GM19397 (cell line): Measurements from ENCODE around the gene RNF212B.
A peak's percentile ranks its signal among the peaks of the same experiment; 100 is the strongest.
"Not testable (repeated sequence)": the region's sequence is repeated elsewhere in the genome, so short reads cannot be mapped to it uniquely, and the experiment has no call there.

Source experiments
- ATAC-seq: cut with Tn5 transposase; IDR thresholded peaks from one replicate; pipeline ENCODE4 v1.9.1; 2021; ENCODE audit warnings: mild to moderate bottlenecking, moderate library complexity; ENCODE audit not compliant: unreplicated experiment

Gene RNF212B

GRCh38 chr14:23237772-23238594, at the start of gene RNF212B:
Gene RNF212B (plus strand): TSS chr14:23237936. CDS start chr14:23240346, 2,410 bp downstream.
- peak; percentile 83 for ATAC-seq

GRCh38 chr14:23193432-23193831, 44.3 kb upstream of the RNF212B start:
- no peak for ATAC-seq

- no peak for ATAC-seq
Measured at GRCh38 chr14:23195552-23196101, 42.1 kb upstream of the RNF212B start.

- not testable (repeated sequence) for ATAC-seq
Measured at GRCh38 chr14:23196487-23196886, 41.2 kb upstream of the RNF212B start.

GRCh38 chr14:23199141-23199540, 38.6 kb upstream of the RNF212B start:
- ATAC-seq, result not testable (repeated sequence)

- ATAC-seq, result no peak
Measured at GRCh38 chr14:23202001-23202400, 35.7 kb upstream of the RNF212B start.

- ATAC-seq, result no peak
Measured at GRCh38 chr14:23206422-23207145, 31.2 kb upstream of the RNF212B start.

GRCh38 chr14:23207146-23207540, 30.6 kb upstream of the RNF212B start:
- no peak for ATAC-seq

- ATAC-seq, result no peak
Measured at GRCh38 chr14:23208324-23208723, 29.4 kb upstream of the RNF212B start.

- no peak for ATAC-seq
Measured at GRCh38 chr14:23209651-23210423, 27.9 kb upstream of the RNF212B start.

GRCh38 chr14:23215421-23215820, 22.3 kb upstream of the RNF212B start:
- ATAC-seq, result no peak

GRCh38 chr14:23217032-23218020, 20.4 kb upstream of the RNF212B start:
- no peak for ATAC-seq

GRCh38 chr14:23219075-23219474, 18.7 kb upstream of the RNF212B start:
- no peak for ATAC-seq

- not testable (repeated sequence) for ATAC-seq
Measured at GRCh38 chr14:23224958-23225357, 12.8 kb upstream of the RNF212B start.

GRCh38 chr14:23227566-23227965, 10.2 kb upstream of the RNF212B start:
- no peak for ATAC-seq

- ATAC-seq, result no peak
Measured at GRCh38 chr14:23228812-23229211, 8.9 kb upstream of the RNF212B start.

- not testable (repeated sequence) for ATAC-seq
Measured at GRCh38 chr14:23232241-23232808, 5.4 kb upstream of the RNF212B start.

GRCh38 chr14:23240661-23241060, 2.9 kb downstream of the RNF212B start:
- no peak for ATAC-seq

- not testable (repeated sequence) for ATAC-seq
Measured at GRCh38 chr14:23241061-23241715, 3.5 kb downstream of the RNF212B start.
